HuH-7.5 (cell line): ENCODE measurements around the gene HSF5.
A peak's percentile ranks its signal among the peaks of the same experiment; 100 is the strongest.
"Not testable (repeated sequence)": the region's sequence is repeated elsewhere in the genome, so short reads cannot be mapped to it uniquely, and the experiment has no call there.

Experiments used
- DNase-seq: peaks from one replicate; pipeline ENCODE4 v3.0.0; 2011; ENCODE audit warnings: low spot score

HSF5 gene

GRCh38 chr17:58481798-58482197 lies 6.4 kb downstream of the HSF5 start:
- DNase-seq, result not testable (repeated sequence)

- no peak for DNase-seq
These were observed 8.1 kb downstream of the HSF5 start for GRCh38 chr17:58480090-58480489.

GRCh38 chr17:58476812-58477211 lies 11.4 kb downstream of the HSF5 start:
- DNase-seq, result no peak

GRCh38 chr17:58475985-58476384 lies 12.2 kb downstream of the HSF5 start:
- no peak for DNase-seq

GRCh38 chr17:58470356-58470755 lies 17.9 kb downstream of the HSF5 start:
- DNase-seq, result no peak

GRCh38 chr17:58468944-58469343 lies 19.3 kb downstream of the HSF5 start:
- no peak for DNase-seq

- no peak for DNase-seq
These were observed 32.7 kb downstream of the HSF5 start for GRCh38 chr17:58455491-58455890.

GRCh38 chr17:58452738-58453137 lies 35.5 kb downstream of the HSF5 start:
- DNase-seq, result no peak

GRCh38 chr17:58447039-58447975 lies 40.9 kb downstream of the HSF5 start:
- peak; percentile 39 for DNase-seq

GRCh38 chr17:58446086-58446485 lies 42.1 kb downstream of the HSF5 start:
- DNase-seq, result no peak

GRCh38 chr17:58436805-58437239 lies 51.4 kb downstream of the HSF5 start:
- no peak for DNase-seq

- DNase-seq, result no peak
These were observed 52.0 kb downstream of the HSF5 start for GRCh38 chr17:58436245-58436644.

GRCh38 chr17:58432806-58433573 lies 55.2 kb downstream of the HSF5 start:
- no peak for DNase-seq

- no peak for DNase-seq
These were observed 60.4 kb downstream of the HSF5 start for GRCh38 chr17:58427807-58428206.

GRCh38 chr17:58421711-58422110 lies 66.5 kb downstream of the HSF5 start:
- DNase-seq, result no peak

GRCh38 chr17:58420827-58421226 lies 67.4 kb downstream of the HSF5 start:
- DNase-seq, result no peak

GRCh38 chr17:58417300-58418092 lies 70.7 kb downstream of the HSF5 start, which contains the start of gene RNF43:
Gene RNF43 (minus strand): TSS chr17:58417534. CDS start chr17:58415577, 1,957 bp downstream.
- DNase-seq, result peak; percentile 90

- peak; percentile 3 for DNase-seq
These were observed 71.3 kb downstream of the HSF5 start for GRCh38 chr17:58416937-58417299.

GRCh38 chr17:58416396-58416795 lies 71.8 kb downstream of the HSF5 start:
- DNase-seq, result no peak

GRCh38 chr17:58415371-58416055 lies 72.7 kb downstream of the HSF5 start:
- peak; percentile 13 for DNase-seq

- DNase-seq, result no peak
These were observed 73.6 kb downstream of the HSF5 start for GRCh38 chr17:58414596-58414997.

GRCh38 chr17:58413684-58414083 lies 74.5 kb downstream of the HSF5 start:
- no peak for DNase-seq
